Stomach (tissue), 4 donors: Measurements from ENCODE around the gene PELI2.

ENCODE experiments used
- EP300 ChIP-seq: sonication (generic); formaldehyde crosslinking; IDR thresholded peaks from one replicate; pipeline ENCODE4 v1.6.1; 2017; ENCODE audit warnings: antibody characterized with exemption
- POLR2A ChIP-seq, 4 donors: fragments of 450-650 bp; IDR thresholded peaks; one replicate each; pipeline ENCODE4 v1.6.1; 2016; ENCODE audit warnings: antibody characterized with exemption in 4 of 4, control low read depth in 2 of 4, mild to moderate bottlenecking in 1 of 4, moderate library complexity in 1 of 4
- POLR2AphosphoS5 ChIP-seq, 3 donors: sonication (generic); formaldehyde crosslinking; IDR thresholded peaks; one replicate each; pipeline ENCODE4 v1.6.1; 2016; ENCODE audit warnings: antibody characterized with exemption in 3 of 3
- TF ChIP-seq, protein P1 (sequence below), 7 experiments: fragments of 450-650 bp in 4 of 7; fragments of 200-600 bp in 3 of 7; sonication (generic) in 3 of 7; IDR thresholded peaks; one replicate each; pipeline ENCODE4 v1.5.1; 2016 to 2019; ENCODE audit warnings: antibody characterized with exemption in 7 of 7, control low read depth in 2 of 7, mild to moderate bottlenecking in 1 of 7

DNA sequence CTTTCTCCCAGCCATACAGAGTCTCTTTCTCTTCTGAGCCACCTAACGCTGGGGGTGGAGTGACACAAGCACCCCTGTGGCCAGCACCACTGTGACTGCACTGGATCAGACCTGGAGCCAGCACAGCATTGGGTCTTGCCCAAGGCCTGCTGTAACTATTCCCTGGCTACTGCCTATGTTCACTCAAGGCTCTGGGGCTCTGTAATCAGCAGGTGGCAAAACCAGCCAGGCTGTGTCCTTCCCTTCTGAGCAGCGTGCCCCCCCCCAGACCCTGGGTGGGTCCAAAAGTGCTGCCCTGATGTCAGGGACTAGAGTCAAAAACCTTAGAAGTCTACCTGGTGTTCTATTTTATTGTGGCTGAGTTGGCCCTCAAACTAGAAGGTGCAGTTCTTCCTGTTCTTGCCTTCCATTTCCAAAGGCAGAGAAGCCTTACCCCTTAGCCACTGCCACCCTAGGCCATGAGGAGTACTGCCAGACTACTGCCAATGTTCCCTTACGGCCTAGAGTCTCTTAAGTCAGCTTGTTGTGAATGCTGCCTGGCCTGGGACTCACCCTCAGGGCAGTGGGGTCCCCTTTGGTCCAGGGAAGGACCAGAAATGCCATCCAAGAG is 49.9 kb downstream of the PELI2 start:
- TF ChIP-seq, protein P1, sequence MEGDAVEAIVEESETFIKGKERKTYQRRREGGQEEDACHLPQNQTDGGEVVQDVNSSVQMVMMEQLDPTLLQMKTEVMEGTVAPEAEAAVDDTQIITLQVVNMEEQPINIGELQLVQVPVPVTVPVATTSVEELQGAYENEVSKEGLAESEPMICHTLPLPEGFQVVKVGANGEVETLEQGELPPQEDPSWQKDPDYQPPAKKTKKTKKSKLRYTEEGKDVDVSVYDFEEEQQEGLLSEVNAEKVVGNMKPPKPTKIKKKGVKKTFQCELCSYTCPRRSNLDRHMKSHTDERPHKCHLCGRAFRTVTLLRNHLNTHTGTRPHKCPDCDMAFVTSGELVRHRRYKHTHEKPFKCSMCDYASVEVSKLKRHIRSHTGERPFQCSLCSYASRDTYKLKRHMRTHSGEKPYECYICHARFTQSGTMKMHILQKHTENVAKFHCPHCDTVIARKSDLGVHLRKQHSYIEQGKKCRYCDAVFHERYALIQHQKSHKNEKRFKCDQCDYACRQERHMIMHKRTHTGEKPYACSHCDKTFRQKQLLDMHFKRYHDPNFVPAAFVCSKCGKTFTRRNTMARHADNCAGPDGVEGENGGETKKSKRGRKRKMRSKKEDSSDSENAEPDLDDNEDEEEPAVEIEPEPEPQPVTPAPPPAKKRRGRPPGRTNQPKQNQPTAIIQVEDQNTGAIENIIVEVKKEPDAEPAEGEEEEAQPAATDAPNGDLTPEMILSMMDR (IDR thresholded peaks at IDR 0.05) = no peak
- TF ChIP-seq POLR2A (IDR thresholded peaks at IDR 0.05) (no peak), POLR2AphosphoS5 (IDR thresholded peaks at IDR 0.05) (no peak), EP300 (no peak)
